ENCODE results near the gene CDH18.

- no peak for TF ChIP-seq CTCF (IDR thresholded peaks at IDR 0.05; ENCODE audit: insufficient read depth, low read length)
- no peak for TF ChIP-seq POLR2AphosphoS5 (IDR thresholded peaks at IDR 0.05; ENCODE audit: low read depth)
- TF ChIP-seq REST (IDR thresholded peaks at IDR 0.05; ENCODE audit: insufficient replicate concordance, low read depth): no peak
Measured at GRCh38 chr5:19615071-19615470, 372.9 kb downstream of the CDH18 start.

All from HL-60 (cell line).